Ovary (tissue), 9 donors: ENCODE results near the gene AOPEP. TPM values are rescaled to one million over a fixed set of nuclear protein-coding genes. Genes with fewer than 3 reads are reported as not detected.

ENCODE experiments used
- DNase-seq, 5 donors: peaks; one replicate each; pipeline ENCODE4 v3.0.0-alpha.2; 2019 to 2020
- H3K27ac ChIP-seq, 2 donors: fragments of 200-600 bp; one replicate each; pipeline versions ENCODE4 v1.5.1 to v1.8.0; 2019 to 2022
- H3K27me3 ChIP-seq: fragments of 200-600 bp; one replicate; pipeline ENCODE4 v1.8.0; 2022
- H3K36me3 ChIP-seq: fragments of 200-600 bp; sonication (generic); one replicate; pipeline ENCODE4 v1.5.1; 2019
- H3K4me1 ChIP-seq: one replicate; pipeline ENCODE4 v1.8.1; 2013; ENCODE audit warnings: mild to moderate bottlenecking, moderate library complexity; ENCODE audit not compliant: insufficient read depth
- H3K4me3 ChIP-seq: fragments of 200-600 bp; sonication (generic); one replicate; pipeline ENCODE4 v1.5.1; 2017
- H3K9me3 ChIP-seq, 2 donors: fragments of 200-600 bp in 1 of 2; sonication (generic) in 1 of 2; one replicate each; pipeline versions ENCODE4 v1.5.1 to v1.8.1; 2013 to 2019; ENCODE audit warnings: mild to moderate bottlenecking in 1 of 2, moderate library complexity in 1 of 2
- CTCF ChIP-seq, 3 donors: fragments of 450-650 bp in 2 of 3; fragments of 200-600 bp in 1 of 3; IDR thresholded peaks; one replicate each; pipeline versions ENCODE4 v1.5.1 to v1.8.0; 2016 to 2022; ENCODE audit warnings: antibody characterized with exemption in 3 of 3, mild to moderate bottlenecking in 1 of 3
- EP300 ChIP-seq: sonication (generic); formaldehyde crosslinking; IDR thresholded peaks from one replicate; pipeline ENCODE4 v1.6.1; 2017; ENCODE audit warnings: antibody characterized with exemption
- POLR2A ChIP-seq: fragments of 450-650 bp; IDR thresholded peaks from one replicate; pipeline ENCODE4 v1.6.1; 2017; ENCODE audit warnings: antibody characterized with exemption, mild to moderate bottlenecking, moderate library complexity
- WGBS, 3 donors: extraction: QIAGEN DNeasy Blood & Tissue Kit in 1 of 3; methylation state at CpG; one replicate each; pipeline versions ENCODE4 v1.1.5 to v1.1.7; 2013 to 2017; 5-methylcytosine and 5-hydroxymethylcytosine counted together
- intact Hi-C, 4 donors: fragments of 100-400 bp; cut with DNase I; formaldehyde crosslinking; loops; one replicate each; pipeline versions ENCODE4 v1.11.0 to v1.15.1; 2022 to 2023
- polyA plus RNA-seq, 2 donors: library from polyadenylated mRNA; stranded (reverse); fragments of 200-250 nt in 1 of 2; fragments of 350-450 nt in 1 of 2; fragmentation: Illumina TruSeq in 1 of 2; extraction: RNeasy Lipid Tissue Mini Kit (QIAGEN cat#74804) in 1 of 2; gene quantifications; one replicate each; pipeline ENCODE4 v1.2.3, GENCODE V29; 2013 to 2014
- total RNA-seq, 7 donors: library from RNA; depleted of rRNA in 2 of 7; stranded (reverse); fragments of >200 nt in 2 of 7; fragmentation: NEBNext Ultra II Directional in 3 of 7; extraction: Animal tissue kit (Norgen Biotek cat#: 25700) in 3 of 7; gene quantifications; one replicate each; pipeline versions ENCODE4 v1.1.0 to v1.2.4, GENCODE V29; 2016 to 2023
- donor health status: DM: no; HTN: no; CAD: no; lungs with moderate emphysema.
- donor health status: DM: no; HTN: no; CAD: no.
- donor health status: Bipolar disorder and iron deficiency.
- donor health status: DM: yes; HTN: yes; CAD: no.
- donor health status: DM: no; HTN: no; CAD: no.
- donor health status: DM: yes; HTN: yes; CAD: no.

AOPEP gene
- total and polyA plus RNA-seq, 9 donors, result 40.0 to 141 (median 82.1) TPM

- intact Hi-C loops, result no loop called here
- no peak overlapping the region for H3K4me3 ChIP-seq
- no peaks in the 10 kb centered on the region for H3K4me1 ChIP-seq
- DNase-seq, result no peak
- peak overlapping the region in 1 of 2 donors; percentile 8 for H3K27ac ChIP-seq
- no peak for TF ChIP-seq EP300
- TF ChIP-seq POLR2A, result no peak
- TF ChIP-seq CTCF (IDR thresholded peaks at IDR 0.05), result no peak
- H3K9me3 ChIP-seq, result no peaks in the 10 kb centered on the region
- no peaks in the 10 kb centered on the region for H3K27me3 ChIP-seq
- WGBS, 3 donors, result 85 to 88% (median 86%) methylated on average over 4 of the region's 4 CpGs
- H3K36me3 ChIP-seq, result no peaks in the 10 kb centered on the region
These were observed 30.7 kb downstream of the AOPEP start for GRCh38 chr9:94757158-94757557.

GRCh38 chr9:94758031-94758430 is 31.5 kb downstream of the AOPEP start:
- no peak overlapping the region for H3K4me3 ChIP-seq
- WGBS, 3 donors, result 94 to 100% (median 98%) methylated on average over 1 of the region's 1 CpG
- no peaks in the 10 kb centered on the region for H3K9me3 ChIP-seq
- intact Hi-C loops, result no loop called here
- no peaks in the 10 kb centered on the region for H3K27me3 ChIP-seq
- DNase-seq, result no peak
- TF ChIP-seq EP300, result no peak
- TF ChIP-seq CTCF (IDR thresholded peaks at IDR 0.05), result no peak
- TF ChIP-seq POLR2A, result no peak
- no peaks in the 10 kb centered on the region for H3K4me1 ChIP-seq
- H3K27ac ChIP-seq, result no peak overlapping the region
- H3K36me3 ChIP-seq, result no peaks in the 10 kb centered on the region

GRCh38 chr9:94758880-94759279 is 32.4 kb downstream of the AOPEP start:
- Histone ChIP-seq H3K27ac (no peak overlapping the region), H3K4me1 (no peaks in the 10 kb centered on the region), H3K36me3 (no peaks in the 10 kb centered on the region), H3K9me3 (no peaks in the 10 kb centered on the region), H3K27me3 (no peaks in the 10 kb centered on the region), H3K4me3 (no peak overlapping the region)
- TF ChIP-seq POLR2A, result no peak
- no peak for TF ChIP-seq EP300
- DNase-seq, result no peak
- intact Hi-C loops, result no loop called here
- 36 to 54% (median 53%) methylated on average over 1 of the region's 1 CpG for WGBS, 3 donors

GRCh38 chr9:94760010-94760409 is 33.5 kb downstream of the AOPEP start:
- WGBS, 3 donors, result 76 to 79% (median 78%) methylated on average over 7 of the region's 7 CpGs
- H3K27ac ChIP-seq, result no peak overlapping the region
- no peak for DNase-seq
- H3K36me3 ChIP-seq, result no peaks in the 10 kb centered on the region
- no peaks in the 10 kb centered on the region for H3K9me3 ChIP-seq
- H3K27me3 ChIP-seq, result no peaks in the 10 kb centered on the region
- no peaks in the 10 kb centered on the region for H3K4me1 ChIP-seq
- intact Hi-C loops, result loop anchor here in 1 of 4 donors (2.0 kb wide), 1 partner anchor 55 kb away; no protein-coding TSS in a partner anchor
- TF ChIP-seq EP300, result no peak
- TF ChIP-seq CTCF (IDR thresholded peaks at IDR 0.05), result no peak
- no peak for TF ChIP-seq POLR2A
- H3K4me3 ChIP-seq, result no peak overlapping the region

- DNase-seq, result no peak
- Histone ChIP-seq H3K9me3 (no peaks in the 10 kb centered on the region), H3K27ac (no peak overlapping the region), H3K4me3 (no peak overlapping the region), H3K4me1 (no peaks in the 10 kb centered on the region), H3K36me3 (no peaks in the 10 kb centered on the region), H3K27me3 (no peaks in the 10 kb centered on the region)
- WGBS, 3 donors, result 89 to 93% (median 91%) methylated on average over 5 of the region's 5 CpGs
- no peak for TF ChIP-seq POLR2A
- TF ChIP-seq EP300, result no peak
- TF ChIP-seq CTCF (IDR thresholded peaks at IDR 0.05), result no peak
- intact Hi-C loops, result loop anchor here in 1 of 4 donors (2.0 kb wide), 1 partner anchor 56 kb away; no protein-coding TSS in a partner anchor
These were observed 34.2 kb downstream of the AOPEP start for GRCh38 chr9:94760660-94761059.
